ENCODE results near the gene FBXL7. TPM values are rescaled to one million over a fixed set of nuclear protein-coding genes. Genes with fewer than 3 reads are reported as not detected.

FBXL7 gene
- total RNA-seq, 2 experiments from 2014 or later = not detected

- no peak overlapping the region for H3K4me3 Mint-ChIP-seq
- no peak overlapping the region for H3K27ac Mint-ChIP-seq
- no peaks in the 10 kb centered on the region for H3K27me3 Mint-ChIP-seq
- ChIA-PET CTCF (no interaction called here), POLR2A (no interaction called here)
- peaks cover 19% of the 10 kb centered on the region for H3K9me3 Mint-ChIP-seq
- no peaks in the 10 kb centered on the region for H3K4me1 Mint-ChIP-seq (ENCODE audit: low read depth)
- intact Hi-C loops (cut with micrococcal nuclease) = no loop called here
- H3K36me3 Mint-ChIP-seq = no peaks in the 10 kb centered on the region
- DNase-seq = no peak
These were observed 433.6 kb downstream of the FBXL7 start for GRCh38 chr5:15933259-15934207.

- H3K36me3 Mint-ChIP-seq = no peaks in the 10 kb centered on the region
These were observed 436.7 kb downstream of the FBXL7 start for GRCh38 chr5:15936505-15937245.

GRCh38 chr5:15937708-15938107 lies 437.7 kb downstream of the FBXL7 start:
- intact Hi-C loops (cut with micrococcal nuclease) = no loop called here
- H3K36me3 Mint-ChIP-seq = no peaks in the 10 kb centered on the region
- no peaks in the 10 kb centered on the region for H3K4me1 Mint-ChIP-seq (ENCODE audit: low read depth)
- CTCF ChIA-PET = no interaction called here
- H3K27ac Mint-ChIP-seq = no peak overlapping the region
- DNase-seq = no peak
- H3K4me3 Mint-ChIP-seq = no peak overlapping the region
- peaks cover 21% of the 10 kb centered on the region for H3K9me3 Mint-ChIP-seq
- POLR2A ChIA-PET = no interaction called here
- no peaks in the 10 kb centered on the region for H3K27me3 Mint-ChIP-seq

More at GRCh38 chr5:15936505-15937245, 436.7 kb downstream of the FBXL7 start:
- no peak for DNase-seq
- ChIA-PET POLR2A (no interaction called here), CTCF (no interaction called here)
- intact Hi-C loops (cut with micrococcal nuclease) = no loop called here
- Mint-ChIP-seq H3K4me1 (ENCODE audit: low read depth) (no peaks in the 10 kb centered on the region), H3K27ac (no peak overlapping the region), H3K27me3 (no peaks in the 10 kb centered on the region), H3K9me3 (peaks cover 22% of the 10 kb centered on the region), H3K4me3 (no peak overlapping the region)

- CTCF ChIA-PET = no interaction called here
- H3K36me3 Mint-ChIP-seq = no peaks in the 10 kb centered on the region
- no peaks in the 10 kb centered on the region for H3K27me3 Mint-ChIP-seq
- intact Hi-C loops (cut with micrococcal nuclease) = no loop called here
- H3K27ac Mint-ChIP-seq = no peak overlapping the region
- H3K4me3 Mint-ChIP-seq = no peak overlapping the region
- no peaks in the 10 kb centered on the region for H3K4me1 Mint-ChIP-seq (ENCODE audit: low read depth)
- H3K9me3 Mint-ChIP-seq = peaks cover 18% of the 10 kb centered on the region
- POLR2A ChIA-PET = no interaction called here
- DNase-seq = no peak
These were observed 438.2 kb downstream of the FBXL7 start for GRCh38 chr5:15938186-15938585.

GRCh38 chr5:15938961-15939360 lies 439.0 kb downstream of the FBXL7 start:
- peaks cover 18% of the 10 kb centered on the region for H3K9me3 Mint-ChIP-seq
- no peak for DNase-seq
- H3K4me3 Mint-ChIP-seq = no peak overlapping the region
- no peak overlapping the region for H3K27ac Mint-ChIP-seq
- no peaks in the 10 kb centered on the region for H3K36me3 Mint-ChIP-seq
- intact Hi-C loops (cut with micrococcal nuclease) = no loop called here
- CTCF ChIA-PET = no interaction called here
- no peaks in the 10 kb centered on the region for H3K4me1 Mint-ChIP-seq (ENCODE audit: low read depth)
- POLR2A ChIA-PET = no interaction called here
- no peaks in the 10 kb centered on the region for H3K27me3 Mint-ChIP-seq

- Mint-ChIP-seq H3K36me3 (no peaks in the 10 kb centered on the region), H3K27ac (no peak overlapping the region), H3K27me3 (no peaks in the 10 kb centered on the region), H3K9me3 (peaks cover 10% of the 10 kb centered on the region), H3K4me3 (no peak overlapping the region), H3K4me1 (ENCODE audit: low read depth) (no peaks in the 10 kb centered on the region)
- intact Hi-C loops (cut with micrococcal nuclease) = no loop called here
- POLR2A ChIA-PET = no interaction called here
- no peak for DNase-seq
- CTCF ChIA-PET = no interaction called here
These were observed 440.9 kb downstream of the FBXL7 start for GRCh38 chr5:15940905-15941304.

GRCh38 chr5:15943487-15943886 lies 443.5 kb downstream of the FBXL7 start:
- ChIA-PET POLR2A (no interaction called here), CTCF (no interaction called here)
- DNase-seq = no peak
- Mint-ChIP-seq H3K4me1 (ENCODE audit: low read depth) (no peaks in the 10 kb centered on the region), H3K4me3 (no peak overlapping the region), H3K27me3 (no peaks in the 10 kb centered on the region), H3K27ac (no peak overlapping the region), H3K9me3 (peaks cover 3% of the 10 kb centered on the region), H3K36me3 (no peaks in the 10 kb centered on the region)
- intact Hi-C loops (cut with micrococcal nuclease) = no loop called here

- ChIA-PET POLR2A (no interaction called here), CTCF (no interaction called here)
- intact Hi-C loops (cut with micrococcal nuclease) = no loop called here
- no peak for DNase-seq
- H3K4me1 Mint-ChIP-seq (ENCODE audit: low read depth) = no peaks in the 10 kb centered on the region
- no peaks in the 10 kb centered on the region for H3K36me3 Mint-ChIP-seq
- H3K9me3 Mint-ChIP-seq = peaks cover 3% of the 10 kb centered on the region
- H3K4me3 Mint-ChIP-seq = no peak overlapping the region
- no peak overlapping the region for H3K27ac Mint-ChIP-seq
- H3K27me3 Mint-ChIP-seq = no peaks in the 10 kb centered on the region
These were observed 446.0 kb downstream of the FBXL7 start for GRCh38 chr5:15946026-15946425.

- H3K36me3 Mint-ChIP-seq = no peaks in the 10 kb centered on the region
- H3K4me1 Mint-ChIP-seq (ENCODE audit: low read depth) = no peaks in the 10 kb centered on the region
- ChIA-PET CTCF (no interaction called here), POLR2A (no interaction called here)
- H3K27me3 Mint-ChIP-seq = no peaks in the 10 kb centered on the region
- no peak for DNase-seq
- intact Hi-C loops (cut with micrococcal nuclease) = no loop called here
- H3K4me3 Mint-ChIP-seq = no peak overlapping the region
- H3K9me3 Mint-ChIP-seq = peaks cover 3% of the 10 kb centered on the region
- H3K27ac Mint-ChIP-seq = no peak overlapping the region
These were observed 448.2 kb downstream of the FBXL7 start for GRCh38 chr5:15948190-15948589.

- Mint-ChIP-seq H3K27me3 (no peaks in the 10 kb centered on the region), H3K27ac (no peak overlapping the region), H3K4me3 (no peak overlapping the region), H3K4me1 (ENCODE audit: low read depth) (no peaks in the 10 kb centered on the region), H3K9me3 (peaks cover 3% of the 10 kb centered on the region), H3K36me3 (no peaks in the 10 kb centered on the region)
- ChIA-PET POLR2A (no interaction called here), CTCF (no interaction called here)
- intact Hi-C loops (cut with micrococcal nuclease) = no loop called here
- no peak for DNase-seq
These were observed 451.1 kb downstream of the FBXL7 start for GRCh38 chr5:15951126-15951525.

GRCh38 chr5:15951550-15951949 lies 451.6 kb downstream of the FBXL7 start:
- intact Hi-C loops (cut with micrococcal nuclease) = no loop called here
- no peak for DNase-seq
- no peaks in the 10 kb centered on the region for H3K4me1 Mint-ChIP-seq (ENCODE audit: low read depth)
- ChIA-PET CTCF (no interaction called here), POLR2A (no interaction called here)
- H3K4me3 Mint-ChIP-seq = no peak overlapping the region
- no peak overlapping the region for H3K27ac Mint-ChIP-seq
- no peaks in the 10 kb centered on the region for H3K27me3 Mint-ChIP-seq
- peaks cover 4% of the 10 kb centered on the region for H3K9me3 Mint-ChIP-seq
- H3K36me3 Mint-ChIP-seq = no peaks in the 10 kb centered on the region

- intact Hi-C loops (cut with micrococcal nuclease) = no loop called here
- Mint-ChIP-seq H3K4me3 (no peak overlapping the region), H3K9me3 (peaks cover 4% of the 10 kb centered on the region), H3K4me1 (ENCODE audit: low read depth) (no peaks in the 10 kb centered on the region), H3K27me3 (no peaks in the 10 kb centered on the region), H3K36me3 (no peaks in the 10 kb centered on the region), H3K27ac (no peak overlapping the region)
- no peak for DNase-seq
- ChIA-PET CTCF (no interaction called here), POLR2A (no interaction called here)
These were observed 456.6 kb downstream of the FBXL7 start for GRCh38 chr5:15956622-15957021.

- ChIA-PET CTCF (no interaction called here), POLR2A (no interaction called here)
- Mint-ChIP-seq H3K27ac (no peak overlapping the region), H3K36me3 (no peaks in the 10 kb centered on the region), H3K4me3 (no peak overlapping the region), H3K27me3 (no peaks in the 10 kb centered on the region), H3K4me1 (ENCODE audit: low read depth) (no peaks in the 10 kb centered on the region), H3K9me3 (peaks cover 7% of the 10 kb centered on the region)
- intact Hi-C loops (cut with micrococcal nuclease) = no loop called here
- DNase-seq = no peak
These were observed 457.1 kb downstream of the FBXL7 start for GRCh38 chr5:15957124-15957523.
